ENCODE data around the gene DICER1. TPM values are rescaled to one million over a fixed set of nuclear protein-coding genes. Genes with fewer than 3 reads are reported as not detected.

The DICER1 gene
- polyA plus RNA-seq, 1 donor from 2014 or later = 93.8 TPM

DNA sequence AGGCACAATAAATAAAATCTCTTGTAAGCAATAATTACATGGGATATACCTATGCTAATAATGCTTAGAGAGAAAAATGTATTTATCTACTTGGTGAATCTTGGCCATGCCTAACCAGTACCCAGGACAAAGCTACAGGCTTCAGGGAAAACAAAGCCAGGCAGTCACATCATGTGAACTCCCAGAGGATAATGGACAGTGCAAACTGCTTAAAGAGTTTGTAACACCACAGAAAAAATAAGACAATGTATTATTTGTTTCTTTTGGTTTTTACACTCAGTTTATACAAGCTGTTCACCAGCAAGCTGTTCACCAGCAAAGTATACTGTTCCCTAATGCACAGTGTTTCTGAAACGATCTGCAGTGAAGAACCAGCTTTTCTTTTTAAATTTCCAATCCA is 38.0 kb downstream of the DICER1 start:
- Histone ChIP-seq H3K79me2 (replicated peaks; ENCODE audit: insufficient read depth, low read length) (no peaks in the 10 kb centered on the region), H3K27me3 (ENCODE audit: insufficient read depth, low read depth, low read length) (no peaks in the 10 kb centered on the region), H4K20me1 (ENCODE audit: insufficient read depth) (no peaks in the 10 kb centered on the region), H3K4me2 (ENCODE audit: low read length) (no peak overlapping the region), H3K9me2 (ENCODE audit: insufficient read depth, low read length) (no peaks in the 10 kb centered on the region), H3K4me3 (ENCODE audit: low read length) (no peak overlapping the region), H2AFZ (ENCODE audit: low read depth, low read length) (no peak overlapping the region), H3K36me3 (ENCODE audit: insufficient read depth, low read length) (peaks cover 16% of the 10 kb centered on the region), H3F3A (ENCODE audit: insufficient read depth, low read length, poor library complexity, severe bottlenecking) (no peaks in the 10 kb centered on the region), H3K27ac (ENCODE audit: low read length) (no peak overlapping the region), H3K9me3 (ENCODE audit: low read length) (no peaks in the 10 kb centered on the region), H3K9ac (ENCODE audit: low read length) (no peak overlapping the region)
- TF ChIP-seq SMC3 (conservative IDR thresholded peaks at IDR 0.05; ENCODE audit: poor library complexity) = no peak
- no peak for TF ChIP-seq EP300 (conservative IDR thresholded peaks at IDR 0.05; ENCODE audit: poor library complexity, severe bottlenecking)
- TF ChIP-seq, protein P1, sequence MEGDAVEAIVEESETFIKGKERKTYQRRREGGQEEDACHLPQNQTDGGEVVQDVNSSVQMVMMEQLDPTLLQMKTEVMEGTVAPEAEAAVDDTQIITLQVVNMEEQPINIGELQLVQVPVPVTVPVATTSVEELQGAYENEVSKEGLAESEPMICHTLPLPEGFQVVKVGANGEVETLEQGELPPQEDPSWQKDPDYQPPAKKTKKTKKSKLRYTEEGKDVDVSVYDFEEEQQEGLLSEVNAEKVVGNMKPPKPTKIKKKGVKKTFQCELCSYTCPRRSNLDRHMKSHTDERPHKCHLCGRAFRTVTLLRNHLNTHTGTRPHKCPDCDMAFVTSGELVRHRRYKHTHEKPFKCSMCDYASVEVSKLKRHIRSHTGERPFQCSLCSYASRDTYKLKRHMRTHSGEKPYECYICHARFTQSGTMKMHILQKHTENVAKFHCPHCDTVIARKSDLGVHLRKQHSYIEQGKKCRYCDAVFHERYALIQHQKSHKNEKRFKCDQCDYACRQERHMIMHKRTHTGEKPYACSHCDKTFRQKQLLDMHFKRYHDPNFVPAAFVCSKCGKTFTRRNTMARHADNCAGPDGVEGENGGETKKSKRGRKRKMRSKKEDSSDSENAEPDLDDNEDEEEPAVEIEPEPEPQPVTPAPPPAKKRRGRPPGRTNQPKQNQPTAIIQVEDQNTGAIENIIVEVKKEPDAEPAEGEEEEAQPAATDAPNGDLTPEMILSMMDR (IDR thresholded peaks at IDR 0.05; ENCODE audit: poor library complexity, severe bottlenecking) = no peak
- no peak for TF ChIP-seq POLR2AphosphoS5 (IDR thresholded peaks at IDR 0.05)
- no peak for TF ChIP-seq RAD21 (conservative IDR thresholded peaks at IDR 0.05)
- TF ChIP-seq, protein P2, sequence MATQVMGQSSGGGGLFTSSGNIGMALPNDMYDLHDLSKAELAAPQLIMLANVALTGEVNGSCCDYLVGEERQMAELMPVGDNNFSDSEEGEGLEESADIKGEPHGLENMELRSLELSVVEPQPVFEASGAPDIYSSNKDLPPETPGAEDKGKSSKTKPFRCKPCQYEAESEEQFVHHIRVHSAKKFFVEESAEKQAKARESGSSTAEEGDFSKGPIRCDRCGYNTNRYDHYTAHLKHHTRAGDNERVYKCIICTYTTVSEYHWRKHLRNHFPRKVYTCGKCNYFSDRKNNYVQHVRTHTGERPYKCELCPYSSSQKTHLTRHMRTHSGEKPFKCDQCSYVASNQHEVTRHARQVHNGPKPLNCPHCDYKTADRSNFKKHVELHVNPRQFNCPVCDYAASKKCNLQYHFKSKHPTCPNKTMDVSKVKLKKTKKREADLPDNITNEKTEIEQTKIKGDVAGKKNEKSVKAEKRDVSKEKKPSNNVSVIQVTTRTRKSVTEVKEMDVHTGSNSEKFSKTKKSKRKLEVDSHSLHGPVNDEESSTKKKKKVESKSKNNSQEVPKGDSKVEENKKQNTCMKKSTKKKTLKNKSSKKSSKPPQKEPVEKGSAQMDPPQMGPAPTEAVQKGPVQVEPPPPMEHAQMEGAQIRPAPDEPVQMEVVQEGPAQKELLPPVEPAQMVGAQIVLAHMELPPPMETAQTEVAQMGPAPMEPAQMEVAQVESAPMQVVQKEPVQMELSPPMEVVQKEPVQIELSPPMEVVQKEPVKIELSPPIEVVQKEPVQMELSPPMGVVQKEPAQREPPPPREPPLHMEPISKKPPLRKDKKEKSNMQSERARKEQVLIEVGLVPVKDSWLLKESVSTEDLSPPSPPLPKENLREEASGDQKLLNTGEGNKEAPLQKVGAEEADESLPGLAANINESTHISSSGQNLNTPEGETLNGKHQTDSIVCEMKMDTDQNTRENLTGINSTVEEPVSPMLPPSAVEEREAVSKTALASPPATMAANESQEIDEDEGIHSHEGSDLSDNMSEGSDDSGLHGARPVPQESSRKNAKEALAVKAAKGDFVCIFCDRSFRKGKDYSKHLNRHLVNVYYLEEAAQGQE (IDR thresholded peaks at IDR 0.05; ENCODE audit: borderline replicate concordance) = no peak
- TF ChIP-seq MXI1 (conservative IDR thresholded peaks at IDR 0.05; ENCODE audit: poor library complexity, severe bottlenecking) = no peak
- no peak for TF ChIP-seq TAF1 (IDR thresholded peaks at IDR 0.05; ENCODE audit: low read depth)
- TF ChIP-seq EZH2 (IDR thresholded peaks at IDR 0.05; ENCODE audit: borderline replicate concordance, insufficient read depth, low read length, poor library complexity, severe bottlenecking) = no peak

DNA sequence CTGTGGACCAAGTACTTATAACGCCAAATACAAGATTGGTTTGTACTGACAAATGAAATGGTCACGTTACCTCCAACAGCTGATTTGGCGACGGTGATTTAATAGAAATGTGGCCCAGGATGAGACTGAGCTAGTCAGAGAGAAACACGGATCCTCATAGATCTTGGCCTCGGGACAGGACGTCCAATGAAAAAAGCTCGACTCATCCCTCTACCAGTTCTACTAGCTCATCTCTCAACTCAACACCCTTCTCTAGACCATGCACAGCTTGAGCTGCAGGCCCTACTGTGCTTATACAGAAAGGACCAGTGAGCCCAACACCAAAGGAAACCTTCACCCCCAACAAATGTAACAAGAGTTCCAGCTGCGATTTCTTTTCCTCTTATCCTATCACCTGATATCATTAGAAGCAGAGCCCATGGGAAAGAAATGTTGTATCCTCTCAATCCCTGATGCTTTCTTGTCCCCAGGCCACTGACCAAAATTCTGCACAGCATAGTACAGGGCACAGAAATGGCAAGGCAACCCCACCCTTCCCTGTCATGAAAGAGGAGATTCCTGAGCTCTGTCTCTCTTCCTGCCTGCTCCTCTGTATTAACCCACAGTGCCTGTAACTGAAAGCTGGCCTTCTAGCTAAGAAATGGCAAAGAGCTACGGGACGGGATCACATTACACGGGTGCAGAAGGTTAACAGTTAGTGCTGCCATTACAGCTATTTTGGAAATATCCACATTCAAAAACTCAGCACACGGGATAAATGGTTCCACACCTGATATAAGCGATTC is 39.2 kb downstream of the DICER1 start:
- H2AFZ ChIP-seq (ENCODE audit: low read depth, low read length) = no peak overlapping the region
- no peak overlapping the region for H3K27ac ChIP-seq (ENCODE audit: low read length)
- TF ChIP-seq SMC3 (conservative IDR thresholded peaks at IDR 0.05; ENCODE audit: poor library complexity) (no peak), MXI1 (conservative IDR thresholded peaks at IDR 0.05; ENCODE audit: poor library complexity, severe bottlenecking) (no peak), EP300 (conservative IDR thresholded peaks at IDR 0.05; ENCODE audit: poor library complexity, severe bottlenecking) (no peak), POLR2AphosphoS5 (IDR thresholded peaks at IDR 0.05) (no peak), RAD21 (conservative IDR thresholded peaks at IDR 0.05) (no peak), TAF1 (IDR thresholded peaks at IDR 0.05; ENCODE audit: low read depth) (no peak), EZH2 (IDR thresholded peaks at IDR 0.05; ENCODE audit: borderline replicate concordance, insufficient read depth, low read length, poor library complexity, severe bottlenecking) (no peak)
- TF ChIP-seq, protein P2 (IDR thresholded peaks at IDR 0.05; ENCODE audit: borderline replicate concordance) = no peak
- TF ChIP-seq, protein P1 (IDR thresholded peaks at IDR 0.05; ENCODE audit: poor library complexity, severe bottlenecking) = no peak
- H3K79me2 ChIP-seq (replicated peaks; ENCODE audit: insufficient read depth, low read length) = no peaks in the 10 kb centered on the region
- no peaks in the 10 kb centered on the region for H3F3A ChIP-seq (ENCODE audit: insufficient read depth, low read length, poor library complexity, severe bottlenecking)
- H3K4me3 ChIP-seq (ENCODE audit: low read length) = no peak overlapping the region
- peaks cover 12% of the 10 kb centered on the region for H3K36me3 ChIP-seq (ENCODE audit: insufficient read depth, low read length)
- no peaks in the 10 kb centered on the region for H4K20me1 ChIP-seq (ENCODE audit: insufficient read depth)
- no peaks in the 10 kb centered on the region for H3K27me3 ChIP-seq (ENCODE audit: insufficient read depth, low read depth, low read length)
- H3K9me2 ChIP-seq (ENCODE audit: insufficient read depth, low read length) = no peaks in the 10 kb centered on the region
- no peak overlapping the region for H3K9ac ChIP-seq (ENCODE audit: low read length)
- H3K4me2 ChIP-seq (ENCODE audit: low read length) = no peak overlapping the region
- H3K9me3 ChIP-seq (ENCODE audit: low read length) = no peaks in the 10 kb centered on the region

Measured in neural cell (in vitro differentiated cells).